HepG2 (cell line): ENCODE results near the gene SGPP1. TPM values are rescaled to one million over a fixed set of nuclear protein-coding genes. Genes with fewer than 3 reads are reported as not detected.

ENCODE experiments used
- CBX1 ChIP-seq: IDR thresholded peaks from one replicate; pipeline ENCODE4 v1.6.1; 2016; ENCODE audit warnings: antibody characterized with exemption, low read depth
- CERS6 ChIP-seq: sonication (generic); formaldehyde crosslinking; IDR thresholded peaks from 2 replicates; pipeline ENCODE4 v1.5.0; 2020; ENCODE audit warnings: missing genetic modification reagents
- E2F2 ChIP-seq: sonication (generic); formaldehyde crosslinking; IDR thresholded peaks from 2 replicates; pipeline ENCODE4 v1.4.0; 2020; ENCODE audit warnings: missing genetic modification reagents, borderline replicate concordance
- ELF1 ChIP-seq: sonication (generic); formaldehyde crosslinking; IDR thresholded peaks from 2 replicates; pipeline ENCODE4 v1.4.0; 2020; ENCODE audit warnings: missing genetic modification reagents
- ERF ChIP-seq: IDR thresholded peaks from 2 replicates; pipeline ENCODE4 v1.6.1; 2018; ENCODE audit warnings: missing biosample characterization, missing genetic modification reagents
- FOSL2 ChIP-seq: sonication (generic); formaldehyde crosslinking; IDR thresholded peaks from 2 replicates; pipeline ENCODE4 v1.4.0; 2020; ENCODE audit warnings: missing genetic modification reagents
- FOXO4 ChIP-seq: sonication (generic); formaldehyde crosslinking; conservative IDR thresholded peaks from 2 replicates; pipeline ENCODE4 v1.8.1; 2023; ENCODE audit warnings: missing genetic modification reagents
- GLI4 ChIP-seq: sonication (generic); formaldehyde crosslinking; IDR thresholded peaks from 2 replicates; pipeline ENCODE4 v1.5.1; 2020; ENCODE audit warnings: missing genetic modification reagents, mild to moderate bottlenecking, moderate library complexity, borderline replicate concordance
- HDAC6 ChIP-seq: fragments of 200-600 bp; sonication (generic); IDR thresholded peaks from 2 replicates; pipeline ENCODE4 v1.7.0; 2017; ENCODE audit warnings: mild to moderate bottlenecking, antibody characterized with exemption, low read length, low read depth
- HMGA1 ChIP-seq: sonication (generic); formaldehyde crosslinking; conservative IDR thresholded peaks from 2 replicates; pipeline ENCODE4 v1.4.0; 2020; ENCODE audit warnings: missing genetic modification reagents
- MBD4 ChIP-seq: IDR thresholded peaks from 2 replicates; pipeline ENCODE4 v1.6.1; 2012; ENCODE audit warnings: low read length, inconsistent platforms, borderline replicate concordance
- RARA ChIP-seq: IDR thresholded peaks from 2 replicates; pipeline ENCODE4 v1.6.1; 2016; ENCODE audit warnings: missing genetic modification reagents, missing compliant biosample characterization
- SIN3A ChIP-seq: IDR thresholded peaks from 2 replicates; pipeline ENCODE4 v1.6.1; 2011; ENCODE audit warnings: low read depth, mild to moderate bottlenecking, control low read depth, low read length, borderline replicate concordance
- TP53 ChIP-seq: sonication (generic); formaldehyde crosslinking; conservative IDR thresholded peaks from 2 replicates; pipeline ENCODE4 v1.4.0; 2020; ENCODE audit warnings: missing genetic modification reagents
- ZBTB37 ChIP-seq: sonication (generic); formaldehyde crosslinking; IDR thresholded peaks from 2 replicates; pipeline ENCODE4 v1.4.0; 2020; ENCODE audit warnings: mild to moderate bottlenecking, missing genetic modification reagents
- ZMAT3 ChIP-seq: sonication (generic); formaldehyde crosslinking; conservative IDR thresholded peaks from 2 replicates; pipeline ENCODE4 v1.7.0; 2021; ENCODE audit warnings: missing genetic modification reagents
- ZNF205 ChIP-seq: IDR thresholded peaks from 2 replicates; pipeline ENCODE4 v1.6.1; 2018; ENCODE audit warnings: missing biosample characterization, missing genetic modification reagents
- ZNF235 ChIP-seq: sonication (generic); formaldehyde crosslinking; IDR thresholded peaks from 2 replicates; pipeline ENCODE4 v1.8.1; 2023; ENCODE audit warnings: mild to moderate bottlenecking, missing genetic modification reagents, borderline replicate concordance
- ZNF281 ChIP-seq: sonication (generic); formaldehyde crosslinking; IDR thresholded peaks from 2 replicates; pipeline ENCODE4 v1.4.0; 2020; ENCODE audit warnings: missing genetic modification reagents, borderline replicate concordance
- ZNF296 ChIP-seq: sonication (generic); formaldehyde crosslinking; conservative IDR thresholded peaks from 2 replicates; pipeline ENCODE4 v1.5.0; 2020; ENCODE audit warnings: mild to moderate bottlenecking, missing genetic modification reagents
- ZNF501 ChIP-seq: sonication (generic); formaldehyde crosslinking; IDR thresholded peaks from 2 replicates; pipeline ENCODE4 v1.5.1; 2020; ENCODE audit warnings: mild to moderate bottlenecking, moderate library complexity, missing genetic modification reagents
- polyA plus RNA-seq, 8 experiments: library from polyadenylated mRNA; depleted of rRNA in 3 of 8; stranded (reverse) in 7 of 8; unstranded in 1 of 8; fragments of >200 nt; fragmentation: Illumina TruSeq in 4 of 8; extraction: Trizol in 4 of 8; gene quantifications; 2 replicates each; pipeline versions ENCODE4 v1.2.1 to v1.2.3, GENCODE V29; 2011 to 2016; ENCODE audit warnings: low read depth in 4 of 8, missing spikeins in 1 of 8, mixed read lengths in 1 of 8; ENCODE audit not compliant: insufficient read depth in 1 of 8
- total RNA-seq, 5 experiments: library from RNA; depleted of rRNA; stranded (reverse); fragments of >200 nt; fragmentation: Illumina TruSeq; extraction: Trizol; gene quantifications; 2 replicates each; pipeline ENCODE4 v1.2.3, GENCODE V29; 2016; ENCODE audit warnings: low read depth in 1 of 5

SGPP1 gene
- total and polyA plus RNA-seq, 2 of the 13 experiments (the other 11 are each of a cell fraction or from before 2014, with no cell fraction given), result 6.4 to 6.8 TPM

GRCh38 chr14:63727736-63728728, at the start of gene SGPP1 (continued):
- TF ChIP-seq FOXO4 (0 out of 2 replicates have a peak, but pooled peaks have one; percentile 66), E2F2 (CRISPR knock-in tag) (no peak), CERS6 (no peak), RARA (CRISPR knock-in tag) (peak; percentile 75), ERF (CRISPR knock-in tag) (peak; percentile 46), CBX1 (no peak), SIN3A (peak; percentile 70; the same call in 1 of the 2 replicates), HDAC6 (no peak), ELF1 (no peak), ZMAT3 (CRISPR knock-in tag) (no peak), HMGA1 (CRISPR knock-in tag) (no peak), MBD4 (no peak), FOSL2 (CRISPR knock-in tag) (peak; percentile 91), ZNF235 (CRISPR knock-in tag) (no peak), ZNF501 (CRISPR knock-in tag) (peak; percentile 57; the same call in 1 of the 2 replicates), ZBTB37 (CRISPR knock-in tag) (0 out of 2 replicates have a peak, but pooled peaks have one; percentile 29), ZNF205 (0 out of 2 replicates have a peak, but pooled peaks have one; percentile 23), ZNF281 (CRISPR knock-in tag) (peak; percentile 65; the same call in 1 of the 2 replicates), ZNF296 (CRISPR knock-in tag) (peak; percentile 70; the same call in 1 of the 2 replicates), TP53 (0 out of 2 replicates have a peak, but pooled peaks have one; percentile 37), GLI4 (CRISPR knock-in tag) (no peak)
